ENCODE data around the gene MRPL18. TPM values are rescaled to one million over a fixed set of nuclear protein-coding genes. Genes with fewer than 3 reads are reported as not detected.
A peak's percentile ranks its signal among the peaks of the same experiment; 100 is the strongest.

MRPL18 gene
- total and polyA plus RNA-seq, 9 of the 15 experiments (the other 6 are each of a cell fraction or from before 2014, with no cell fraction given) = 149 to 456 (median 196) TPM

- TF ChIP-seq MLLT1 (IDR thresholded peaks at IDR 0.05) (no peak), ZNF23 (CRISPR knock-in tag; IDR thresholded peaks at IDR 0.05) (0 out of 2 replicates have a peak, but pooled peaks have one; percentile 31), SETDB1 (IDR thresholded peaks at IDR 0.05; ENCODE audit: low read length) (no peak), ZNF318 (IDR thresholded peaks at IDR 0.05; ENCODE audit: borderline replicate concordance in 1 of 2, low read depth in 1 of 2) (no peak), ZBTB7A (IDR thresholded peaks at IDR 0.05; ENCODE audit: borderline replicate concordance, control insufficient read depth, low read depth, low read length) (peak; percentile 50; the same call in 1 of the 2 replicates), TBP (optimal IDR thresholded peaks at IDR 0.05; ENCODE audit: low read depth, low read length) (no peak), CBX1 (IDR thresholded peaks at IDR 0.05; ENCODE audit: low read depth) (no peak), ZNF347 (CRISPR knock-in tag; IDR thresholded peaks at IDR 0.05; ENCODE audit: low read depth) (no peak), STAT5A (IDR thresholded peaks at IDR 0.05; ENCODE audit: borderline replicate concordance, low read length) (no peak), IRF9 (tag; IDR thresholded peaks at IDR 0.05) (no peak), MTA3 (IDR thresholded peaks at IDR 0.05; ENCODE audit: borderline replicate concordance) (no peak; the same call in 1 of the 2 replicates), ETS1 (conservative IDR thresholded peaks at IDR 0.05; ENCODE audit: control insufficient read depth, low read depth, low read length) (no peak), THRA (IDR thresholded peaks at IDR 0.05) (no peak)
These were observed 29.0 kb upstream of the MRPL18 start (continued) for GRCh38 chr6:159761129-159761872.

Data from K562 (cell line).